SK-N-MC (cell line): ENCODE data around the gene GPC2.

Experiments used
- EZH2 ChIP-seq: fragments of 200-600 bp; sonication (generic); IDR thresholded peaks from one replicate; pipeline ENCODE4 v1.6.1; 2017; ENCODE audit warnings: antibody characterized with exemption
- POLR2AphosphoS5 ChIP-seq: IDR thresholded peaks from 2 replicates; pipeline ENCODE4 v1.6.1; 2012; ENCODE audit warnings: mild to moderate bottlenecking, low read depth, low read length, borderline replicate concordance

GRCh38 chr7:100124301-100125230 is 52.6 kb downstream of the GPC2 start:
- no peak for TF ChIP-seq EZH2
- no peak for TF ChIP-seq POLR2AphosphoS5
